Breast epithelium (tissue), 3 donors: ENCODE measurements around the gene CCDC71.

Experiments used
- CTCF ChIP-seq, 3 donors: fragments of 450-650 bp; IDR thresholded peaks; one replicate each; pipeline ENCODE4 v1.5.1; 2016 to 2017; ENCODE audit warnings: antibody characterized with exemption in 3 of 3, mild to moderate bottlenecking in 3 of 3, moderate library complexity in 3 of 3
- POLR2AphosphoS5 ChIP-seq, 3 donors: sonication (generic); formaldehyde crosslinking; IDR thresholded peaks; one replicate each; pipeline ENCODE4 v1.6.1; 2017; ENCODE audit warnings: antibody characterized with exemption in 3 of 3

GRCh38 chr3:49199239-49199899 lies 33.2 kb upstream of the CCDC71 start:
- no peak for TF ChIP-seq CTCF (IDR thresholded peaks at IDR 0.05)
- TF ChIP-seq POLR2AphosphoS5 (IDR thresholded peaks at IDR 0.05), result peak in 1 of 3 donors; percentile 32
